ENCODE measurements around the gene OR10K2. TPM values are rescaled to one million over a fixed set of nuclear protein-coding genes. Genes with fewer than 3 reads are reported as not detected.

Gene OR10K2
- total RNA-seq, 1 experiment from 2014 or later: not detected

DNA sequence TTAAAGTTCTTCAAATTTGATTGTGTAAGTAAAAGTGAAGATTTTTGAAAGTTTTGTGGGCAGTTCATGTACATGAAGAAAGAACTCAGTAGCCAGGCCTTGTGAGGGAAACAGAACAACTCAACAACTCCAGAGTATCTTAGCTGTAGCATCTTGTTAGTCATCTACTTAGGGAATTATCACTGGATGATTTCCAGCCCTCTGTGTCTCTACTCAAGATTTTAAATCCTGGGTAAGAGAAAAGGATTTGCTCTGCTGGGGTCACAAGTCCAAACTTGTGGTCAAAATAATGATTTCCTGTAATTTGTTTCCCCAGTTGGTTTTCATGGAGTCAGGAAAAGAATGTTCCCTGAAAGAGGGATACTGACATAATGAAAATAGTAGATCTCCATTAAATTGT lies 34.9 kb downstream of the OR10K2 start:
- TF ChIP-seq, protein P1, sequence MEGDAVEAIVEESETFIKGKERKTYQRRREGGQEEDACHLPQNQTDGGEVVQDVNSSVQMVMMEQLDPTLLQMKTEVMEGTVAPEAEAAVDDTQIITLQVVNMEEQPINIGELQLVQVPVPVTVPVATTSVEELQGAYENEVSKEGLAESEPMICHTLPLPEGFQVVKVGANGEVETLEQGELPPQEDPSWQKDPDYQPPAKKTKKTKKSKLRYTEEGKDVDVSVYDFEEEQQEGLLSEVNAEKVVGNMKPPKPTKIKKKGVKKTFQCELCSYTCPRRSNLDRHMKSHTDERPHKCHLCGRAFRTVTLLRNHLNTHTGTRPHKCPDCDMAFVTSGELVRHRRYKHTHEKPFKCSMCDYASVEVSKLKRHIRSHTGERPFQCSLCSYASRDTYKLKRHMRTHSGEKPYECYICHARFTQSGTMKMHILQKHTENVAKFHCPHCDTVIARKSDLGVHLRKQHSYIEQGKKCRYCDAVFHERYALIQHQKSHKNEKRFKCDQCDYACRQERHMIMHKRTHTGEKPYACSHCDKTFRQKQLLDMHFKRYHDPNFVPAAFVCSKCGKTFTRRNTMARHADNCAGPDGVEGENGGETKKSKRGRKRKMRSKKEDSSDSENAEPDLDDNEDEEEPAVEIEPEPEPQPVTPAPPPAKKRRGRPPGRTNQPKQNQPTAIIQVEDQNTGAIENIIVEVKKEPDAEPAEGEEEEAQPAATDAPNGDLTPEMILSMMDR (conservative IDR thresholded peaks at IDR 0.05): no peak
- no peak overlapping the region for H4K91ac ChIP-seq (ENCODE audit: insufficient read length, low read depth, low read length)
- H2AK5ac ChIP-seq (ENCODE audit: insufficient read length, low read length): no peak overlapping the region
- H2BK12ac ChIP-seq (ENCODE audit: insufficient read length, low read depth, low read length): no peak overlapping the region
- H3T11ph ChIP-seq (ENCODE audit: low read length): no peak overlapping the region
- no peak overlapping the region for H2BK20ac ChIP-seq (ENCODE audit: low read depth, low read length, poor library complexity, severe bottlenecking)
- no peak overlapping the region for H3K4ac ChIP-seq (ENCODE audit: low read depth, low read length)
- no peak overlapping the region for H4K8ac ChIP-seq (replicated peaks; ENCODE audit: insufficient read length, low read depth, low read length)
- no peaks in the 10 kb centered on the region for H3K23me2 ChIP-seq (ENCODE audit: insufficient read length, low read depth, low read length, poor library complexity, severe bottlenecking)
- H3K79me2 ChIP-seq (ENCODE audit: insufficient read depth, low read length): no peaks in the 10 kb centered on the region
- H3K4me2 ChIP-seq (ENCODE audit: insufficient read depth, insufficient read length, low read length): no peak overlapping the region
- H2BK15ac ChIP-seq (ENCODE audit: low read depth, low read length): no peak overlapping the region
- no peak overlapping the region for H2AFZ ChIP-seq (ENCODE audit: low read length)
- H3K18ac ChIP-seq (ENCODE audit: insufficient read length, low read depth, low read length): no peak overlapping the region
- no peak overlapping the region for H4K5ac ChIP-seq (ENCODE audit: insufficient read length, low read depth, low read length)
- no peaks in the 10 kb centered on the region for H3K4me1 Mint-ChIP-seq
- no peak overlapping the region for H3K14ac ChIP-seq (ENCODE audit: insufficient read depth, low read length)
- DNase-seq: no peak
- no peaks in the 10 kb centered on the region for H3K36me3 Mint-ChIP-seq (ENCODE audit: insufficient read depth in 1 of 3, low read depth in 3 of 3)
- no peak overlapping the region for H3K27ac ChIP-seq (ENCODE audit: insufficient read length, low read depth, low read length)
- no peak overlapping the region for H2BK5ac ChIP-seq (ENCODE audit: insufficient read length, low read length)
- H4K20me1 ChIP-seq (ENCODE audit: control insufficient read depth, insufficient read depth, insufficient read length): no peaks in the 10 kb centered on the region
- no peak overlapping the region for H2BK120ac ChIP-seq (ENCODE audit: low read depth, low read length, poor library complexity, severe bottlenecking)
- H3K9me3 ChIP-seq (ENCODE audit: control insufficient read depth, low read depth, low read length): no peaks in the 10 kb centered on the region
- H3K23ac ChIP-seq (ENCODE audit: insufficient read length, low read depth, low read length): no peak overlapping the region
- H3K27me3 Mint-ChIP-seq (ENCODE audit: low read depth): no peaks in the 10 kb centered on the region
- no peaks in the 10 kb centered on the region; a peak in 2 of 5 replicates for H3K9me3 Mint-ChIP-seq
- no peaks in the 10 kb centered on the region for H3K79me1 ChIP-seq (ENCODE audit: insufficient read depth, low read depth, low read length, poor library complexity, severe bottlenecking)
- no peak overlapping the region for H3K4me3 Mint-ChIP-seq
- H3K56ac ChIP-seq (ENCODE audit: insufficient read length, low read depth, low read length): no peak overlapping the region
- no peaks in the 10 kb centered on the region for H3K27me3 ChIP-seq (ENCODE audit: insufficient read depth, low read length)
- no peak overlapping the region for H3K9ac ChIP-seq (ENCODE audit: extremely low read depth, insufficient read length, low read length)
- no peak overlapping the region for H3K27ac Mint-ChIP-seq
- no peaks in the 10 kb centered on the region for H3K4me1 ChIP-seq (ENCODE audit: insufficient read depth, low read length)
